Natural killer cell (primary cell): Measurements from ENCODE around the gene SPATA20. TPM values are rescaled to one million over a fixed set of nuclear protein-coding genes. Genes with fewer than 3 reads are reported as not detected.

ENCODE experiments used
- ATAC-seq, 3 donors: fragments of 150-1000 bp in 2 of 3; fragments of 200-7000 bp in 1 of 3; cut with Tn5 transposase; 1 replicate in 1 of 3; 2 replicates in 2 of 3; pipeline ENCODE4 v1.10.0; 2021; ENCODE audit warnings: mild to moderate bottlenecking in 2 of 3, moderate library complexity in 2 of 3
- DNase-seq, 2 donors: peaks; one replicate each; pipeline versions ENCODE4 v3.0.0 to v3.0.0-alpha.2; 2013 to 2021; ENCODE audit warnings: mixed read lengths in 1 of 2
- H3K27ac ChIP-seq: one replicate; pipeline ENCODE4 v1.5.1; 2013; ENCODE audit warnings: mild to moderate bottlenecking, low read length
- H3K27me3 ChIP-seq: one replicate; pipeline ENCODE4 v1.6.1; 2013; ENCODE audit warnings: low read length; ENCODE audit not compliant: control insufficient read depth, insufficient read depth
- H3K36me3 ChIP-seq: one replicate; pipeline ENCODE4 v1.6.1; 2013; ENCODE audit warnings: low read length; ENCODE audit not compliant: control insufficient read depth, insufficient read depth
- H3K4me1 ChIP-seq: one replicate; pipeline ENCODE4 v1.6.1; 2013; ENCODE audit warnings: low read length; ENCODE audit not compliant: control insufficient read depth, insufficient read depth
- H3K4me3 ChIP-seq: one replicate; pipeline ENCODE4 v1.5.1; 2013; ENCODE audit warnings: low read length
- H3K9me3 ChIP-seq: one replicate; pipeline ENCODE4 v1.6.1; 2013; ENCODE audit warnings: low read length; ENCODE audit not compliant: control insufficient read depth, insufficient read depth
- H3K27ac Mint-ChIP-seq, 2 donors: one replicate each; pipeline ENCODE4 v1.8.0; 2022; ENCODE audit warnings: mild to moderate bottlenecking in 2 of 2, mixed read lengths in 2 of 2, moderate library complexity in 1 of 2
- H3K27me3 Mint-ChIP-seq, 2 donors: one replicate each; pipeline ENCODE4 v1.8.0; 2022; ENCODE audit warnings: low read depth in 2 of 2, mixed read lengths in 2 of 2
- H3K36me3 Mint-ChIP-seq: one replicate; pipeline ENCODE4 v1.8.0; 2022; ENCODE audit warnings: mixed read lengths
- H3K4me1 Mint-ChIP-seq, 2 donors: one replicate each; pipeline ENCODE4 v1.8.0; 2022; ENCODE audit warnings: mixed read lengths in 2 of 2
- H3K4me3 Mint-ChIP-seq: one replicate; pipeline ENCODE4 v1.8.0; 2022; ENCODE audit warnings: mild to moderate bottlenecking, moderate library complexity, mixed read lengths
- H3K9me3 Mint-ChIP-seq, 2 donors: one replicate each; pipeline ENCODE4 v1.8.0; 2022; ENCODE audit warnings: mixed read lengths in 2 of 2
- WGBS: methylation state at CpG from one replicate; pipeline ENCODE4 v1.1.7; 2013; ENCODE audit warnings: missing lambda C conversion rate; ENCODE audit not compliant: insufficient coverage; 5-methylcytosine and 5-hydroxymethylcytosine counted together
- intact Hi-C: fragments of 100-400 bp; cut with micrococcal nuclease; formaldehyde crosslinking; loops from one replicate; pipeline ENCODE4 v1.14.2; 2022
- total RNA-seq, 4 donors: library from RNA; stranded (reverse); fragments of 120-200 nt in 1 of 4; gene quantifications; one replicate each; pipeline versions ENCODE4 v1.2.3 to v1.2.4, GENCODE V29; 2013 to 2022
- TF ChIP-seq, protein P1 (sequence below): fragments of 200-600 bp; IDR thresholded peaks from one replicate; pipeline ENCODE4 v1.8.0; 2022; ENCODE audit warnings: antibody characterized with exemption

The SPATA20 gene
- total RNA-seq, 3 donors from 2014 or later (not counting 1 experiment from before 2014, with no cell fraction given), result 30.7 to 45.5 (median 32.5) TPM

DNA sequence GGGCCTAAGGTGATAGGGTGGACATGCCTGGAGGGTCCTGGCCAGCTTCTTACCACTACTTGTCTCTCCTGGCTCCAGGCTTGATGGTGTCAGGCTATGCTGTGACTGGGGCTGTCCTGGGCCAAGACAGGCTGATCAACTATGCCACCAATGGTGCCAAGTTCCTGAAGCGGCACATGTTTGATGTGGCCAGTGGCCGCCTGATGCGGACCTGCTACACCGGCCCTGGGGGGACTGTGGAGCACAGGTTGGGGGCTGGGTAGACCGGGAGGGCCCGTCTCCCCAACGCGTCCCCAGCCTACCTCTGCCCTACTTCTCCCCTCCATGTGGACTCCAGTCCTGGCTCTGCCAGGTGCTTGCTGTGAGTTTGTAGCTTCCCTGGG lies 4.5 kb downstream of the SPATA20 start:
- no peak overlapping the region for H3K27ac ChIP-seq
- TF ChIP-seq, protein P1, sequence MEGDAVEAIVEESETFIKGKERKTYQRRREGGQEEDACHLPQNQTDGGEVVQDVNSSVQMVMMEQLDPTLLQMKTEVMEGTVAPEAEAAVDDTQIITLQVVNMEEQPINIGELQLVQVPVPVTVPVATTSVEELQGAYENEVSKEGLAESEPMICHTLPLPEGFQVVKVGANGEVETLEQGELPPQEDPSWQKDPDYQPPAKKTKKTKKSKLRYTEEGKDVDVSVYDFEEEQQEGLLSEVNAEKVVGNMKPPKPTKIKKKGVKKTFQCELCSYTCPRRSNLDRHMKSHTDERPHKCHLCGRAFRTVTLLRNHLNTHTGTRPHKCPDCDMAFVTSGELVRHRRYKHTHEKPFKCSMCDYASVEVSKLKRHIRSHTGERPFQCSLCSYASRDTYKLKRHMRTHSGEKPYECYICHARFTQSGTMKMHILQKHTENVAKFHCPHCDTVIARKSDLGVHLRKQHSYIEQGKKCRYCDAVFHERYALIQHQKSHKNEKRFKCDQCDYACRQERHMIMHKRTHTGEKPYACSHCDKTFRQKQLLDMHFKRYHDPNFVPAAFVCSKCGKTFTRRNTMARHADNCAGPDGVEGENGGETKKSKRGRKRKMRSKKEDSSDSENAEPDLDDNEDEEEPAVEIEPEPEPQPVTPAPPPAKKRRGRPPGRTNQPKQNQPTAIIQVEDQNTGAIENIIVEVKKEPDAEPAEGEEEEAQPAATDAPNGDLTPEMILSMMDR, result no peak
- H3K27me3 Mint-ChIP-seq, result peaks cover 0 to 3% of the 10 kb centered on the region in 2 donors
- no peak overlapping the region for H3K27ac Mint-ChIP-seq
- WGBS, result 93% methylated on average over 8 of the region's 8 CpGs
- peaks cover 15% of the 10 kb centered on the region for H3K4me1 ChIP-seq
- ATAC-seq (no peak), DNase-seq (no peak)
- no peaks in the 10 kb centered on the region for H3K27me3 ChIP-seq
- intact Hi-C loops, result no loop called here
- no peak overlapping the region for H3K4me3 Mint-ChIP-seq
- H3K4me1 Mint-ChIP-seq, result peaks cover 6% of the 10 kb centered on the region in 2 donors
- no peaks in the 10 kb centered on the region for H3K9me3 Mint-ChIP-seq
- no peaks in the 10 kb centered on the region for H3K9me3 ChIP-seq
- H3K36me3 Mint-ChIP-seq, result no peaks in the 10 kb centered on the region
- peaks cover 3% of the 10 kb centered on the region for H3K36me3 ChIP-seq
- H3K4me3 ChIP-seq, result no peak overlapping the region

DNA sequence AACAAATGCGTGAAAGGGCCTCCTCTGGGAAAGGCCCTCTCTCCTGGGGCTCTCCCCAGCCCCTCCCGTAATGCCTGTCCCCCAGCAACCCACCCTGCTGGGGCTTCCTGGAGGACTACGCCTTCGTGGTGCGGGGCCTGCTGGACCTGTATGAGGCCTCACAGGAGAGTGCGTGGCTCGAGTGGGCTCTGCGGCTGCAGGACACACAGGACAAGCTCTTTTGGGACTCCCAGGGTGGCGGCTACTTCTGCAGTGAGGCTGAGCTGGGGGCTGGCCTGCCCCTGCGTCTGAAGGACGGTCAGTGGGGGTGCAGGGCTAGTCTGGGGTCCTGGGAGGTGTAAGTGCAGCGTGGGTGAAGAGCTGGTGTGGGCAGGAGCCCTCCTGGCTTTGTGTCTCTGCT lies 4.9 kb downstream of the SPATA20 start:
- peaks cover 3% of the 10 kb centered on the region for H3K36me3 ChIP-seq
- no peak overlapping the region for H3K27ac ChIP-seq
- intact Hi-C loops, result no loop called here
- no peaks in the 10 kb centered on the region for H3K27me3 ChIP-seq
- no peaks in the 10 kb centered on the region for H3K9me3 Mint-ChIP-seq
- H3K9me3 ChIP-seq, result no peaks in the 10 kb centered on the region
- no peak overlapping the region for H3K4me3 Mint-ChIP-seq
- ATAC-seq (no peak), DNase-seq (no peak)
- no peak overlapping the region for H3K4me3 ChIP-seq
- H3K36me3 Mint-ChIP-seq, result no peaks in the 10 kb centered on the region
- TF ChIP-seq, protein P1, result no peak
- H3K27me3 Mint-ChIP-seq, result peaks cover 0 to under 1% of the 10 kb centered on the region in 2 donors
- peaks cover 1 to 2% of the 10 kb centered on the region in 2 donors for H3K4me1 Mint-ChIP-seq
- H3K4me1 ChIP-seq, result peaks cover 10% of the 10 kb centered on the region
- H3K27ac Mint-ChIP-seq, result no peak overlapping the region
- 87% methylated on average over 11 of the region's 12 CpGs for WGBS

DNA sequence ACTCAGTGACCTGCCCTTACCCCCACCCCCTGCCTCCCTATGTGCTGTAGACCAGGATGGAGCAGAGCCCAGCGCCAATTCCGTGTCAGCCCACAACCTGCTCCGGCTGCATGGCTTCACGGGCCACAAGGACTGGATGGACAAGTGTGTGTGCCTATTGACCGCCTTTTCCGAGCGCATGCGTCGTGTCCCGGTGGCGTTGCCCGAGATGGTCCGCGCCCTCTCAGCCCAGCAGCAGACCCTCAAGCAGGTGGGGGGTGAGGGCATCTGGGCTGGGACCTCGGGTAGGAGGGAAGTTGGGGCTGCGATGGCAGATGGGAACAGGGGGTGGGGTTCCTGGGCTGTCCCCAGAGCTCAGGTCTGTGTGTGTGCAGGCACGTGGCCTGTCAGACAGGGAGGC lies 7.2 kb downstream of the SPATA20 start:
- TF ChIP-seq, protein P1, result no peak
- no peak for ATAC-seq

DNA sequence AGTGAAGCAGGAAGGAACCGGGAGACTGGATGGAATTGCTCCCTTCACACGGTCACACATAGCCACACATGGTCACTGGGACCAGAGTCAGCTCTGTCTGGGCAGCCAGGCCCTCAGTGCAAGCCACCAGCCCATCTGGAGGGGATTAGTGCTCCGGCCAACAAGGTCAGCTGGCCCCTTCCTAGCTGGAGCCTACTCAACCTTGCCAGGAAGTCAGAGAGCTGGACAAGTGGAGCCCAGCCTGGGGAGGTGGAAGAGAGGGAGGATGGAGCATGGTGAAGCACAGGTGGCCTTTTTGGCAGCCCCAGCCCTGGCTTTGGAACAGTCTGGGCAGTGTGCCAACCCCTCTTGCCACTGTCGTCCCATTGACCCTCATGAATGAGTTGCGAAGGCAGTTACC lies 9.8 kb downstream of the SPATA20 start:
- no peaks in the 10 kb centered on the region for H3K36me3 Mint-ChIP-seq
- peaks cover 0 to 24% of the 10 kb centered on the region in 2 donors for H3K27me3 Mint-ChIP-seq
- H3K27ac Mint-ChIP-seq, result no peak overlapping the region
- Histone ChIP-seq H3K4me3 (no peak overlapping the region), H3K9me3 (no peaks in the 10 kb centered on the region), H3K4me1 (peaks cover 29% of the 10 kb centered on the region), H3K36me3 (no peaks in the 10 kb centered on the region), H3K27ac (no peak overlapping the region), H3K27me3 (peaks cover 20% of the 10 kb centered on the region)
- intact Hi-C loops, result no loop called here
- peaks cover 13 to 19% of the 10 kb centered on the region in 2 donors for H3K4me1 Mint-ChIP-seq
- ATAC-seq (no peak), DNase-seq (no peak)
- TF ChIP-seq, protein P1, result no peak
- no peaks in the 10 kb centered on the region for H3K9me3 Mint-ChIP-seq
- no peak overlapping the region for H3K4me3 Mint-ChIP-seq
- WGBS, result 84% methylated on average over 5 of the region's 5 CpGs

More for the DNA sequence above, 7.2 kb downstream of the SPATA20 start:
- H3K4me1 ChIP-seq, result peaks cover 6% of the 10 kb centered on the region
- Mint-ChIP-seq H3K27me3 (peaks cover 0 to 14% of the 10 kb centered on the region in 2 donors), H3K9me3 (no peaks in the 10 kb centered on the region), H3K4me1 (peaks cover 2 to 7% of the 10 kb centered on the region in 2 donors), H3K4me3 (no peak overlapping the region), H3K27ac (no peak overlapping the region), H3K36me3 (no peaks in the 10 kb centered on the region)
- peaks cover 3% of the 10 kb centered on the region for H3K36me3 ChIP-seq
- intact Hi-C loops, result no loop called here
- H3K27ac ChIP-seq, result no peak overlapping the region
- no peaks in the 10 kb centered on the region for H3K9me3 ChIP-seq
- H3K4me3 ChIP-seq, result no peak overlapping the region
- DNase-seq, result no peak
- 91% methylated on average over 17 of the region's 17 CpGs for WGBS
- peaks cover 5% of the 10 kb centered on the region for H3K27me3 ChIP-seq
